Subcutaneous abdominal adipose tissue (tissue), 5 donors: ENCODE data around the gene IL4R.
"Not testable (repeated sequence)": the region's sequence is repeated elsewhere in the genome, so short reads cannot be mapped to it uniquely, and the experiment has no call there.

Experiments used
- H3K27ac ChIP-seq: one replicate; pipeline ENCODE4 v1.7.0; 2013; ENCODE audit warnings: low read depth, mild to moderate bottlenecking, inconsistent platforms, low read length, moderate library complexity
- H3K27me3 ChIP-seq, 5 donors: one replicate each; pipeline ENCODE4 v1.7.0; 2013; ENCODE audit warnings: low read length in 5 of 5, inconsistent platforms in 1 of 5; ENCODE audit not compliant: control insufficient read depth in 5 of 5, insufficient read depth in 4 of 5
- H3K36me3 ChIP-seq, 5 donors: one replicate each; pipeline ENCODE4 v1.7.0; 2013; ENCODE audit warnings: low read length in 5 of 5; ENCODE audit not compliant: control insufficient read depth in 5 of 5, insufficient read depth in 5 of 5
- H3K4me1 ChIP-seq, 5 donors: one replicate each; pipeline ENCODE4 v1.7.0; 2013; ENCODE audit warnings: low read length in 5 of 5, mild to moderate bottlenecking in 3 of 5, moderate library complexity in 1 of 5; ENCODE audit not compliant: control insufficient read depth in 5 of 5, insufficient read depth in 5 of 5
- H3K4me3 ChIP-seq, 5 donors: one replicate each; pipeline ENCODE4 v1.7.0; 2013; ENCODE audit warnings: low read length in 5 of 5, low read depth in 1 of 5
- H3K9ac ChIP-seq, 5 donors: one replicate each; pipeline ENCODE4 v1.7.0; 2013; ENCODE audit warnings: low read length in 5 of 5, mild to moderate bottlenecking in 4 of 5, moderate library complexity in 3 of 5
- H3K9me3 ChIP-seq, 5 donors: one replicate each; pipeline ENCODE4 v1.7.0; 2013; ENCODE audit warnings: low read length in 5 of 5; ENCODE audit not compliant: control insufficient read depth in 5 of 5
- donor health status: healthy.
- donor health status: healthy.
- donor health status: healthy.
- donor health status: healthy.
- donor health status: healthy.

IL4R gene

DNA sequence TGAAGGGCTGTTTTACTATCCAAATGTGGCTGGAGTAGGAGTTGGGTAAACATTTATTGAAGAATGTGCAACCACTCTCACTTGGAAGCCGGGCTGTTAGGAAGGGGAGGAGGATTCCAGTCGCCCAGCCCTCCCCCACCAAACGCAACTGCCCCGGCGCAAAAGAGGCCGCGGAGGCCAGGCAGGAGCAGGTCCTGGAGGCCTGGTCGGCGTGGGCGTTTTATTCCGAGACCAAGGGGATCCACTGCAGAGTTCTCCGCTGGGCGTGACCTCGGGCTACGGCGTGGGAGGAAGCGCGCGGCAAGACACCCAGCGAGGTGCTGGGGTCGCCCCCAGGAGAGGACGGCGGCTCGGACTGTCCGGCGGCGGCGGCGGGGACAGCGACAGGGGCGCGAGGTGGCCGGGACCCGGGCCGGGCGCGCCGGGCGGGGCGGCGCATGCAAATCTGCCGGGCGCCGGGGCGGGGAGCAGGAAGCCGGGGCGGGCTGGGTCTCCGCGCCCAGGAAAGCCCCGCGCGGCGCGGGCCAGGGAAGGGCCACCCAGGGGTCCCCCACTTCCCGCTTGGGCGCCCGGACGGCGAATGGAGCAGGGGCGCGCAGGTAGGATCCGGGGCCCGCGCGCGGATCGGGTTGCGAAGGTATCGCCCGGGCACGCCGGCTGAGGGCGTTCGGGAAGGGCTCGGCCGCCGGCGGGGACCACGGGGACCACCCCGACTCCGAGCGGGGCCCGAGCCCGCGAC lies at the start of gene IL4R:
IL4R (plus strand) TSS at position 553 of the 739 bp plus-strand sequence. CDS start 26,230 bp downstream, outside the sequence.
- Histone ChIP-seq H3K9me3 (peaks cover 0 to 5% (median 0%) of the 10 kb centered on the region in 5 donors), H3K4me3 (peak within 1 kb of the TSS; percentile 67 to 81 (median 74)), H3K27me3 (peaks cover 0 to 19% (median 7%) of the 10 kb centered on the region in 5 donors), H3K4me1 (peaks cover 9 to 53% (median 42%) of the 10 kb centered on the region in 5 donors), H3K27ac (peak within 1 kb of the TSS; percentile 86), H3K9ac (peak within 1 kb of the TSS; percentile 52 to 92 (median 79)), H3K36me3 (no peaks in the 10 kb centered on the region)

DNA sequence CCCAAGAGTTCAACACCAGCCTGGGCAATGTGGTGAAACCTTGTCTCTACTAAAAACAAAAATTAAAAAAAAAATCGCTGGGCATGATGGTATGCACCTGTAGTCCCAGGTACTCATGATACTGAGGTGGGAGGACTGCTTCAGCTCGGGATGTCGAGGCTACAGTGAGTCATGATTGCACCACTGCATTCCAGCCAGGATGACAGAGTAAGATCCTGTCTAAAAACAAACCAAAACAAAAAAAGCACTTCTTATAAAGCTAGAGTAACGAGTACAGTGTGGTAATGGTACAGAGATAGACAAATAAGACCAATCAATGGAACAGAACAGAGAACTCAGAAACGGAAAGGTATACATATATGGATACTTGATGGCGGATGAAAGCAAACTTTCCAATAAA lies 49.6 kb upstream of the IL4R start:
- no peak overlapping the region for H3K27ac ChIP-seq
- H3K4me3 ChIP-seq: no peak overlapping the region
- no peak overlapping the region for H3K9ac ChIP-seq
- H3K27me3 ChIP-seq: no peaks in the 10 kb centered on the region
- no peaks in the 10 kb centered on the region for H3K36me3 ChIP-seq
- no peaks in the 10 kb centered on the region for H3K9me3 ChIP-seq
- peaks cover 0 to 13% (median 11%) of the 10 kb centered on the region in 5 donors for H3K4me1 ChIP-seq

- H3K9me3 ChIP-seq: no peaks in the 10 kb centered on the region
- H3K4me1 ChIP-seq: peaks cover 0 to 16% (median 12%) of the 10 kb centered on the region in 5 donors
- H3K27ac ChIP-seq: no peak overlapping the region
- no peak overlapping the region for H3K9ac ChIP-seq
- H3K4me3 ChIP-seq: no peak overlapping the region
- H3K27me3 ChIP-seq: no peaks in the 10 kb centered on the region
- H3K36me3 ChIP-seq: no peaks in the 10 kb centered on the region
Measured at GRCh38 chr16:27265982-27266381, 47.8 kb upstream of the IL4R start.

- H3K4me1 ChIP-seq: peaks cover 0 to 16% (median 12%) of the 10 kb centered on the region in 5 donors
Measured at GRCh38 chr16:27267037-27267677, 46.6 kb upstream of the IL4R start.

DNA sequence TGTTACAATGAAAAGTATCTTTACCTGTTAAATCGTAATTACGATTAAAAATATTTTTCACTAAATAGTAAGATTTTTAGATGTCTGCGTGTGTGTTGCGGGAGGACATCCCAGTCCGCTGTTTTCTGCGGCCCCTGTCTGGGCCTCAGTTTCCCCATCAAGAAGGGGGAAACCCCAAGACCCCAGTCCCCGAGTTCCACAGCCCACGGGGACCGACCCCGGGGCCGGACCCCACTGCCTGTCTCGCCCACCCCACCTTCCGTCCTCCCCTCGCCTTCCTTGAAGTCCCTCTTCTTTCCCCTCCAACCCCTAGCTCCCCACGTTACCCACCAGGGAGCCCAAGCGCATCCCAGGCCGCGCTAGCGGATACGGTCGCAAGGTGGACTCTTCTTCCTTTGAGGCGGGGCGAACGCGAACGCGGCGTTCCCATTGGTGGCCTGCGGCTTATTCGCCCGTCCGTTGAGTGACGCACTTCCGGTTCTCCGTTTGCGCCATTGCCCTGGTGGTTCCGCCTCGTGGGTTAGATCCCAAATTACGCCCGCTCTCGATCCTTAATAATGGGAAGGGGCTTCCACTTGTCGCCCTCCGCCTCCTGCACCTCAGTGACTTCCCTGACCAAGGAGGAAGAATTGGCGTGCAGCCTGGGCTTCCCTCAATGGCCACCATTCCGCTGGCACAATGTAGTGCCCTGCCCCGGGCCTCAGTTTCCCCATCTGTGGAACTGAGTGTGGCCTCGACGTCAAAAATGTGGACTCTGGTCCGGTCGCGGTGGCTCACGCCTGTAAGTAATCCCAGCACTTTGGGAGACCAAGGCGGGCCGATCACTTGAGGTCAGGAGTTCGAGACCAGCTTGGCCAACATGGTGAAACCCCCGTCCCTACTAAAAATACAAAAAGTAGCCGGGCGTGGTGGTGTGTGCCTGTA lies 45.1 kb upstream of the IL4R start, which contains the start of gene NSMCE1:
NSMCE1 (minus strand) TSS at position 397 of the 924 bp plus-strand sequence. CDS start 11,202 bp downstream, outside the sequence.
- no peaks in the 10 kb centered on the region for H3K36me3 ChIP-seq
- H3K27ac ChIP-seq: peak within 1 kb of the TSS; percentile 75
- H3K27me3 ChIP-seq: no peaks in the 10 kb centered on the region
- H3K4me1 ChIP-seq: peaks cover 0 to 16% (median 12%) of the 10 kb centered on the region in 5 donors
- peak within 1 kb of the TSS; percentile 39 to 97 (median 81) for H3K9ac ChIP-seq
- peak within 1 kb of the TSS; percentile 86 to 98 (median 94) for H3K4me3 ChIP-seq
- no peaks in the 10 kb centered on the region for H3K9me3 ChIP-seq

More at GRCh38 chr16:27267037-27267677, 46.6 kb upstream of the IL4R start:
- H3K27ac ChIP-seq: no peak overlapping the region
- no peak overlapping the region for H3K9ac ChIP-seq
- no peak overlapping the region for H3K4me3 ChIP-seq
- H3K9me3 ChIP-seq: no peaks in the 10 kb centered on the region
- H3K36me3 ChIP-seq: no peaks in the 10 kb centered on the region
- H3K27me3 ChIP-seq: no peaks in the 10 kb centered on the region

DNA sequence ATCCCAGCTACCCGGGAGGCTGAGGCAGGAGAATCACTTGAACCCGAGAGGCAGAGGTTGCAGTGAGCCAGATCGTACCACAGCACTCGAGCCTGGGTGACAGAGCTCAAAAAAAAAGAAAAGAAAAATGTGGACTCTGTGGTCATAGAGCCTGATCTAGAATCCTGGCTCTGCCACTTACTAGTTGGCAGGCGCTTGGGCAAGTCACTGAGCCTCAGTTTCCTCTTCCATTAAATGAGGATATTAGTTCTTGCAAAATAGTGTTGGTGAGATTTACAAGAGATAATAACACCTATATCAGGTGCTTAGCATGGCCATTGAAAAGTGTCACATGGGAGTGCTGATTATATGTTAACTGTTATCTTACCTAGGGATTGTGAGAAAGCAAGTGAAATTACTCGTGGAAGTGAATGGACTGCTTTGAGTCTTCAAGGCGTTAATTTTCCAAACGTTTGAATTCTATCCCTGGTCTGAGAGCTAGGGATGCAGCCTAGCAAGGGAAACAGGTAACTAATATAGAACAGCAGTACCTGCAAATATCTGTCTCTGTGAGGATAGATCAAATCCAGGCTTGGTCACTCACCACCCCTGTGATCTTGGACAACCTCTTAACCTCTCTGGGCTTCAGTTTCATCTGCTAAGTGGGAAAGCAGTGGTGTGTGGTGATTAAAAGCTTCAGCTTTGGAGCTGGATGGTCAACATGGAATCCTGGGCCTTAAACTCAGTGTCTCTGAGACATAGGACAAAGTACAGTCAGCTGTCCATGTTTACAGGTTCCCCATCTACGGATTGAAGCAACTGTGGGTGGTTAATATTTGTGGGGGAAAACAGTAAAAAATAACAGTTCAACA lies 44.2 kb upstream of the IL4R start:
- Histone ChIP-seq H3K4me1 (peaks cover 0 to 16% (median 12%) of the 10 kb centered on the region in 5 donors), H3K9me3 (no peaks in the 10 kb centered on the region), H3K27me3 (no peaks in the 10 kb centered on the region), H3K9ac (peak overlapping the region in 2 of 5 donors; percentile 78 to 91), H3K36me3 (no peaks in the 10 kb centered on the region), H3K27ac (peak overlapping the region; percentile 75), H3K4me3 (peak overlapping the region; percentile 86 to 98 (median 94))

DNA sequence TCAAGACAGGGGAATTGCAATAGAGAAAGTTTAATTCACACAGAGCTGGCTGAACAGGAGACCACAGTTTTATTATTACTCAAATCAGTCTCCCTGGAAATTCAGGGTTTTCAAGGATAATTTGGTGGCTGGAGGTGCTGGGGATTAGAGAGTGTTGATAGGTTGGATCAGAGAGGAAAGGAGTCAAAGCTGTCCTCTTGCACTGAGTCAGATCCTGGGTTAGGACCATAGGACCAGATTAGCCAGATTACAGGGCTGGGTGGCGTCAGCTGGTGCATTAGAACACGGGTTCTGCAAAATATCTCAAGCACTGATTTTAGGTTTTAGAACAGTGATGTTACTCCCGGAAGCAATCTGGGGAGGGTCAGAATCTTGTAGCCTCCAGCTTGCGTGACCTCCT lies 43.4 kb upstream of the IL4R start:
- H3K4me3 ChIP-seq: no peak overlapping the region
- H3K9me3 ChIP-seq: no peaks in the 10 kb centered on the region
- H3K27ac ChIP-seq: no peak overlapping the region
- H3K4me1 ChIP-seq: peaks cover 0 to 16% (median 12%) of the 10 kb centered on the region in 5 donors
- no peak overlapping the region for H3K9ac ChIP-seq
- H3K27me3 ChIP-seq: no peaks in the 10 kb centered on the region
- no peaks in the 10 kb centered on the region for H3K36me3 ChIP-seq

DNA sequence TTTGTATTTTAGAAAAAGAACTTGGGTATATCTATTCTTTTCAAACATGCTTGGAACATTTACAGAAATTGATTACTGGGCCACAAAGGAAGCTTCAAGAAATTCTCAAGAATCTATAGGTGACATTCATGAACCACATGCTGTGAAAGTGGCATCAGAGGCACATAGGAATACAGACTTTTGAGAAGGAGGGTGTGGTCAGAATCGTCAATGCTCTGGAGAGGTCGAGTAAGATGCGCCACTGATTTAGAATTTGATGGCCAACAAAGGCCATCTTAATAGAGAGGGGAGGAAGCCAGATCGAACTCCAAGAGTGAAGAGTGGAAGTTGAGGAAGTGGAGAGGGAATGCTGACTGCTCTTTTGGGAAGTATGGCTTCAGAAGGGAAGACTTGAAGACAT lies 41.7 kb upstream of the IL4R start:
- H3K9ac ChIP-seq: no peak overlapping the region
- no peaks in the 10 kb centered on the region for H3K36me3 ChIP-seq
- H3K9me3 ChIP-seq: no peaks in the 10 kb centered on the region
- no peaks in the 10 kb centered on the region for H3K27me3 ChIP-seq
- H3K4me3 ChIP-seq: no peak overlapping the region
- H3K4me1 ChIP-seq: peaks cover 0 to 16% (median 12%) of the 10 kb centered on the region in 5 donors
- H3K27ac ChIP-seq: no peak overlapping the region

- H3K27me3 ChIP-seq, H3K36me3 ChIP-seq, H3K9me3 ChIP-seq, H3K27ac ChIP-seq, H3K4me3 ChIP-seq, H3K9ac ChIP-seq: not testable (repeated sequence)
- peaks cover 0 to 15% (median 10%) of the 10 kb centered on the region in 5 donors for H3K4me1 ChIP-seq
Measured at GRCh38 chr16:27272697-27273096, 41.1 kb upstream of the IL4R start.
